NCI-H748 (cell line): ENCODE measurements around the gene ERICH6B.

ENCODE experiments used
- DNase-seq: peaks from one replicate; lab custom pipeline; 2025; ENCODE audit not compliant: unreplicated experiment; lab: John Stamatoyannopoulos, UW

Gene ERICH6B

GRCh38 chr13:45602183-45603170 lies 13.1 kb downstream of the ERICH6B start:
- DNase-seq = no peak

GRCh38 chr13:45601680-45602079 lies 13.9 kb downstream of the ERICH6B start:
- DNase-seq = no peak

GRCh38 chr13:45598597-45598996 lies 16.9 kb downstream of the ERICH6B start:
- DNase-seq = no peak

- DNase-seq = no peak
Observed at GRCh38 chr13:45596800-45597475, 18.6 kb downstream of the ERICH6B start.

GRCh38 chr13:45595965-45596364 lies 19.6 kb downstream of the ERICH6B start:
- no peak for DNase-seq

- DNase-seq = no peak
Observed at GRCh38 chr13:45594764-45595163, 20.8 kb downstream of the ERICH6B start.

GRCh38 chr13:45594227-45594626 lies 21.3 kb downstream of the ERICH6B start:
- DNase-seq = no peak

GRCh38 chr13:45592758-45593157 lies 22.8 kb downstream of the ERICH6B start:
- DNase-seq = no peak

- no peak for DNase-seq
Observed at GRCh38 chr13:45590066-45590465, 25.5 kb downstream of the ERICH6B start.

- DNase-seq = no peak
Observed at GRCh38 chr13:45587897-45588296, 27.6 kb downstream of the ERICH6B start.

- peak; percentile 18 for DNase-seq
Observed at GRCh38 chr13:45584816-45585215, 30.7 kb downstream of the ERICH6B start.

- DNase-seq = no peak
Observed at GRCh38 chr13:45582408-45583076, 33.0 kb downstream of the ERICH6B start.

- DNase-seq = no peak
Observed at GRCh38 chr13:45576466-45576865, 39.1 kb downstream of the ERICH6B start.

- peak; percentile 15 for DNase-seq
Observed at GRCh38 chr13:45575830-45576180, 39.7 kb downstream of the ERICH6B start.

GRCh38 chr13:45575146-45575829 lies 40.3 kb downstream of the ERICH6B start:
- no peak for DNase-seq

GRCh38 chr13:45565331-45565730 lies 50.2 kb downstream of the ERICH6B start:
- no peak for DNase-seq

- DNase-seq = no peak
Observed at GRCh38 chr13:45564133-45564776, 51.3 kb downstream of the ERICH6B start.

GRCh38 chr13:45554604-45555109 lies 60.9 kb downstream of the ERICH6B start:
- DNase-seq = no peak

GRCh38 chr13:45548281-45548680 lies 67.3 kb downstream of the ERICH6B start:
- no peak for DNase-seq

GRCh38 chr13:45546410-45546765 lies 69.2 kb downstream of the ERICH6B start:
- no peak for DNase-seq
